ENCODE results near the gene EPHB1. TPM values are rescaled to one million over a fixed set of nuclear protein-coding genes. Genes with fewer than 3 reads are reported as not detected.

The EPHB1 gene
- total RNA-seq, 2 donors from 2014 or later: 2.3 to 21.2 TPM

GRCh38 chr3:135090020-135090717 is 295.1 kb downstream of the EPHB1 start:
- no peak for DNase-seq (ENCODE audit: low spot score)
- WGBS: 98% methylated on average over 2 of the region's 2 CpGs
- intact Hi-C loops (cut with DNase I): no loop called here
- Histone ChIP-seq H3K36me3 (no peaks in the 10 kb centered on the region), H3K4me1 (replicated peaks) (no peaks in the 10 kb centered on the region), H3K27me3 (replicated peaks; ENCODE audit: insufficient read depth) (no peaks in the 10 kb centered on the region), H3K9me3 (no peaks in the 10 kb centered on the region), H3K4me3 (no peak overlapping the region), H3K27ac (no peak overlapping the region)
- TF ChIP-seq POLR2AphosphoS5 (IDR thresholded peaks at IDR 0.05): no peak
- no peak for TF ChIP-seq POLR2A (IDR thresholded peaks at IDR 0.05)
- no peak for TF ChIP-seq CTCF (IDR thresholded peaks at IDR 0.05)

- no peak overlapping the region for H3K27ac ChIP-seq
- intact Hi-C loops (cut with DNase I): no loop called here
- no peaks in the 10 kb centered on the region for H3K27me3 ChIP-seq (replicated peaks; ENCODE audit: insufficient read depth)
- H3K4me3 ChIP-seq: no peak overlapping the region
- WGBS: 72% methylated on average over 5 of the region's 5 CpGs
- no peaks in the 10 kb centered on the region for H3K36me3 ChIP-seq
- DNase-seq (ENCODE audit: low spot score): no peak
- H3K9me3 ChIP-seq: no peaks in the 10 kb centered on the region
- TF ChIP-seq POLR2A (IDR thresholded peaks at IDR 0.05) (no peak), POLR2AphosphoS5 (IDR thresholded peaks at IDR 0.05) (no peak), CTCF (IDR thresholded peaks at IDR 0.05) (no peak)
- no peaks in the 10 kb centered on the region for H3K4me1 ChIP-seq (replicated peaks)
Observed at GRCh38 chr3:135091946-135092345, 296.9 kb downstream of the EPHB1 start.

GRCh38 chr3:135093121-135093520 is 298.1 kb downstream of the EPHB1 start:
- TF ChIP-seq POLR2A (IDR thresholded peaks at IDR 0.05) (no peak), CTCF (IDR thresholded peaks at IDR 0.05) (no peak), POLR2AphosphoS5 (IDR thresholded peaks at IDR 0.05) (no peak)
- Histone ChIP-seq H3K27me3 (replicated peaks; ENCODE audit: insufficient read depth) (no peaks in the 10 kb centered on the region), H3K4me3 (no peak overlapping the region), H3K36me3 (no peaks in the 10 kb centered on the region), H3K27ac (no peak overlapping the region), H3K4me1 (replicated peaks) (no peaks in the 10 kb centered on the region), H3K9me3 (no peaks in the 10 kb centered on the region)
- WGBS: 92% methylated on average over 4 of the region's 4 CpGs
- intact Hi-C loops (cut with DNase I): no loop called here
- no peak for DNase-seq (ENCODE audit: low spot score)

GRCh38 chr3:135097276-135097946 is 302.4 kb downstream of the EPHB1 start:
- no peaks in the 10 kb centered on the region for H3K4me1 ChIP-seq (replicated peaks)
- no peaks in the 10 kb centered on the region for H3K36me3 ChIP-seq
- 91% methylated on average over 5 of the region's 5 CpGs for WGBS
- no peaks in the 10 kb centered on the region for H3K27me3 ChIP-seq (replicated peaks; ENCODE audit: insufficient read depth)
- intact Hi-C loops (cut with DNase I): no loop called here
- no peaks in the 10 kb centered on the region for H3K9me3 ChIP-seq
- no peak overlapping the region for H3K4me3 ChIP-seq
- H3K27ac ChIP-seq: no peak overlapping the region
- TF ChIP-seq CTCF (IDR thresholded peaks at IDR 0.05) (no peak), POLR2A (IDR thresholded peaks at IDR 0.05) (no peak), POLR2AphosphoS5 (IDR thresholded peaks at IDR 0.05) (no peak)
- no peak for DNase-seq (ENCODE audit: low spot score)
